ENCODE data around the gene TCEAL7.
"Not testable (repeated sequence)": the region's sequence is repeated elsewhere in the genome, so short reads cannot be mapped to it uniquely, and the experiment has no call there.

GRCh38 chrX:103305666-103306065 is 24.4 kb upstream of the TCEAL7 start:
- TF ChIP-seq, protein P1, sequence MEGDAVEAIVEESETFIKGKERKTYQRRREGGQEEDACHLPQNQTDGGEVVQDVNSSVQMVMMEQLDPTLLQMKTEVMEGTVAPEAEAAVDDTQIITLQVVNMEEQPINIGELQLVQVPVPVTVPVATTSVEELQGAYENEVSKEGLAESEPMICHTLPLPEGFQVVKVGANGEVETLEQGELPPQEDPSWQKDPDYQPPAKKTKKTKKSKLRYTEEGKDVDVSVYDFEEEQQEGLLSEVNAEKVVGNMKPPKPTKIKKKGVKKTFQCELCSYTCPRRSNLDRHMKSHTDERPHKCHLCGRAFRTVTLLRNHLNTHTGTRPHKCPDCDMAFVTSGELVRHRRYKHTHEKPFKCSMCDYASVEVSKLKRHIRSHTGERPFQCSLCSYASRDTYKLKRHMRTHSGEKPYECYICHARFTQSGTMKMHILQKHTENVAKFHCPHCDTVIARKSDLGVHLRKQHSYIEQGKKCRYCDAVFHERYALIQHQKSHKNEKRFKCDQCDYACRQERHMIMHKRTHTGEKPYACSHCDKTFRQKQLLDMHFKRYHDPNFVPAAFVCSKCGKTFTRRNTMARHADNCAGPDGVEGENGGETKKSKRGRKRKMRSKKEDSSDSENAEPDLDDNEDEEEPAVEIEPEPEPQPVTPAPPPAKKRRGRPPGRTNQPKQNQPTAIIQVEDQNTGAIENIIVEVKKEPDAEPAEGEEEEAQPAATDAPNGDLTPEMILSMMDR (conservative IDR thresholded peaks at IDR 0.05; ENCODE audit: low read depth, low read length): not testable (repeated sequence)
- TF ChIP-seq EZH2phosphoT487 (IDR thresholded peaks at IDR 0.05; ENCODE audit: borderline replicate concordance, low read length): not testable (repeated sequence)
